GM19467 (cell line): ENCODE results near the gene L3MBTL3.

ENCODE experiments used
- ATAC-seq: cut with Tn5 transposase; IDR thresholded peaks from one replicate; pipeline ENCODE4 v1.9.1; 2021; ENCODE audit warnings: mild to moderate bottlenecking, moderate library complexity; ENCODE audit not compliant: unreplicated experiment

The L3MBTL3 gene

GRCh38 chr6:130018292-130018743 is at the start of gene L3MBTL3:
Gene L3MBTL3, plus strand, starts transcription at chr6:130018581. Its CDS starts 24,119 bp downstream, at chr6:130042700.
- ATAC-seq: peak; percentile 60

- no peak for ATAC-seq
Measured at GRCh38 chr6:129969064-129969463, 49.3 kb upstream of the L3MBTL3 start.

GRCh38 chr6:129976110-129976509 is 42.3 kb upstream of the L3MBTL3 start:
- ATAC-seq: no peak

- ATAC-seq: no peak
Measured at GRCh38 chr6:129978148-129978916, 40.0 kb upstream of the L3MBTL3 start.

GRCh38 chr6:129980821-129981220 is 37.6 kb upstream of the L3MBTL3 start:
- ATAC-seq: no peak

GRCh38 chr6:129981598-129981997 is 36.8 kb upstream of the L3MBTL3 start:
- ATAC-seq: no peak

GRCh38 chr6:129989396-129989795 is 29.0 kb upstream of the L3MBTL3 start:
- no peak for ATAC-seq

- no peak for ATAC-seq
Measured at GRCh38 chr6:129992881-129993280, 25.5 kb upstream of the L3MBTL3 start.

GRCh38 chr6:129994410-129994809 is 24.0 kb upstream of the L3MBTL3 start:
- ATAC-seq: no peak

GRCh38 chr6:129996387-129996786 is 22.0 kb upstream of the L3MBTL3 start:
- ATAC-seq: no peak

- no peak for ATAC-seq
Measured at GRCh38 chr6:130000526-130001421, 17.6 kb upstream of the L3MBTL3 start.

GRCh38 chr6:130008236-130008873 is 10.0 kb upstream of the L3MBTL3 start:
- no peak for ATAC-seq

- ATAC-seq: no peak
Measured at GRCh38 chr6:130009146-130009545, 9.2 kb upstream of the L3MBTL3 start.

GRCh38 chr6:130010387-130010786 is 8.0 kb upstream of the L3MBTL3 start:
- no peak for ATAC-seq

- no peak for ATAC-seq
Measured at GRCh38 chr6:130012728-130013127, 5.7 kb upstream of the L3MBTL3 start.

- no peak for ATAC-seq
Measured at GRCh38 chr6:130018744-130019325, 454 bp downstream of the L3MBTL3 start.

GRCh38 chr6:130019326-130020072 is 1.1 kb downstream of the L3MBTL3 start:
- no peak for ATAC-seq

- no peak for ATAC-seq
Measured at GRCh38 chr6:130020073-130020906, 1.9 kb downstream of the L3MBTL3 start.

GRCh38 chr6:130020907-130021629 is 2.7 kb downstream of the L3MBTL3 start:
- peak; percentile 66 for ATAC-seq
